Stomach (tissue), 4 donors: ENCODE measurements around the gene MINK1.
A peak's percentile ranks its signal among the peaks of the same experiment; 100 is the strongest.

Source experiments
- POLR2AphosphoS5 ChIP-seq, 3 donors: sonication (generic); formaldehyde crosslinking; IDR thresholded peaks; one replicate each; pipeline ENCODE4 v1.6.1; 2016; ENCODE audit warnings: antibody characterized with exemption in 3 of 3
- TF ChIP-seq, protein P1 (sequence below), 7 experiments: fragments of 450-650 bp in 4 of 7; fragments of 200-600 bp in 3 of 7; sonication (generic) in 3 of 7; IDR thresholded peaks; one replicate each; pipeline ENCODE4 v1.5.1; 2016 to 2019; ENCODE audit warnings: antibody characterized with exemption in 7 of 7, control low read depth in 2 of 7, mild to moderate bottlenecking in 1 of 7

GRCh38 chr17:4815043-4815675 lies 18.0 kb upstream of the MINK1 start:
- TF ChIP-seq POLR2AphosphoS5 (IDR thresholded peaks at IDR 0.05), result no peak
- TF ChIP-seq, protein P1, sequence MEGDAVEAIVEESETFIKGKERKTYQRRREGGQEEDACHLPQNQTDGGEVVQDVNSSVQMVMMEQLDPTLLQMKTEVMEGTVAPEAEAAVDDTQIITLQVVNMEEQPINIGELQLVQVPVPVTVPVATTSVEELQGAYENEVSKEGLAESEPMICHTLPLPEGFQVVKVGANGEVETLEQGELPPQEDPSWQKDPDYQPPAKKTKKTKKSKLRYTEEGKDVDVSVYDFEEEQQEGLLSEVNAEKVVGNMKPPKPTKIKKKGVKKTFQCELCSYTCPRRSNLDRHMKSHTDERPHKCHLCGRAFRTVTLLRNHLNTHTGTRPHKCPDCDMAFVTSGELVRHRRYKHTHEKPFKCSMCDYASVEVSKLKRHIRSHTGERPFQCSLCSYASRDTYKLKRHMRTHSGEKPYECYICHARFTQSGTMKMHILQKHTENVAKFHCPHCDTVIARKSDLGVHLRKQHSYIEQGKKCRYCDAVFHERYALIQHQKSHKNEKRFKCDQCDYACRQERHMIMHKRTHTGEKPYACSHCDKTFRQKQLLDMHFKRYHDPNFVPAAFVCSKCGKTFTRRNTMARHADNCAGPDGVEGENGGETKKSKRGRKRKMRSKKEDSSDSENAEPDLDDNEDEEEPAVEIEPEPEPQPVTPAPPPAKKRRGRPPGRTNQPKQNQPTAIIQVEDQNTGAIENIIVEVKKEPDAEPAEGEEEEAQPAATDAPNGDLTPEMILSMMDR (IDR thresholded peaks at IDR 0.05), result peak in 1 of 7 experiments; percentile 15
